Jurkat, Clone E6-1 (cell line): Measurements from ENCODE around the gene ALDH1L2.

Source experiments
- DNase-seq: peaks from one replicate; pipeline ENCODE4 v3.0.0-alpha.2; 2011; ENCODE audit warnings: low read depth, low spot score
- H3K4me3 ChIP-seq: 2 replicates; pipeline ENCODE4 v1.5.1; 2011; ENCODE audit warnings: mild to moderate bottlenecking, low read length, control low read depth, moderate library complexity

Gene ALDH1L2

DNA sequence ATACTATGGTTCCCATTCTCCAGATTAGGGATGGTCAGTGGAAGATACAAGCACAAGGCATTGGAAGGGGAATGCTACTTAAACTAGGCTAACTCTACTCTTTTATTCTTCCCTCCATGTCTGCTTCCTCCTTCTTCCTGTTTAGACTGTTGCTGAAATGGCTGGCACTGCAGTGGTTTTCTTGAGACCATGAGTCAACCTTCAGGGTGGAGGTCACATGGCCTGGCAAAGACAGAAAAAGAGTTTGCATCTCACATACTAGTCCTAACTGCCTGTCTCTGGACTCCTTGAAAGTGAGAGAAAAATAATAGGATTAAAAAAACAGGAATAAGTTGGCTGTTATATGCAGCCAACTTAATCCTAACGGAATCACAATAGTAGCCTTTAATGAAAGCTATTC is 37.0 kb downstream of the ALDH1L2 start:
- no peak for DNase-seq
- no peak overlapping the region for H3K4me3 ChIP-seq

DNA sequence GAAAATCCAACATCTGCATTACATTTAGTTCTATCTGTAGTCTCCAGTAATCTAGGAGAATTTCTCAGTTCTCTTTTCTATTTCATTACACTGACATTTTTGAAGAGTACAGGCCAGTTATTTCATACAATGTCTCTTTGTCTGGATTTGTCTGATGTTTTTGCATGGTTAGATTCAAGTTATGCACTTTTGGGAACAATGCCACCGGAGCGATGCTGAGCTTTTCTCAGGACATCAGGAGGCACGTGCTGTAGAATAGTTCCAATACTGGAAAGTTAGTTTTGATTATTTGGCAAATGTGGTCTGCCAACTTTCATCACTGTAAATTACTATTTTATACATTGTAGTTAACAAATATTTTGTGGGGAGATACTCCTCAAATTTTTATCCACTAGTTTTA is 43.1 kb downstream of the ALDH1L2 start:
- DNase-seq, result no peak
- H3K4me3 ChIP-seq, result no peak overlapping the region

DNA sequence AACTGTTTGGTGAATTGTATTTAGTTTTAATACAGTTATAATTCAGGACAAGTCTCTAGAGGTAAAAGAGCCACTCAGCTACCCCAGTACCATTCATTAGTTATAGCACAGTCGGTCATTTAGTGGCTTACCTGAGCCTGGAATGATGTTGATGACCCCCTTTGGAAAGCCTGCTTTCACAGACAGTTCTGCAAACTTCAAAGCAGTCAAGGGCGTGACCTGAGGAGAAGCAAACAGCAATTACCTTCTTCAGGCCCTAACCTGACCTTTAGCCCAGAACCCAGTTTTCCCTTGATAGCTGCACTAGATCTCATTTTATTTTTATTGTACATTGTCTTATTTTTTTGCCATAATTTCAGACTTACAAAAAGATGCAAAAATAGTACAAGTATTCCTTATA is 43.8 kb downstream of the ALDH1L2 start:
- DNase-seq, result no peak
- no peak overlapping the region for H3K4me3 ChIP-seq

DNA sequence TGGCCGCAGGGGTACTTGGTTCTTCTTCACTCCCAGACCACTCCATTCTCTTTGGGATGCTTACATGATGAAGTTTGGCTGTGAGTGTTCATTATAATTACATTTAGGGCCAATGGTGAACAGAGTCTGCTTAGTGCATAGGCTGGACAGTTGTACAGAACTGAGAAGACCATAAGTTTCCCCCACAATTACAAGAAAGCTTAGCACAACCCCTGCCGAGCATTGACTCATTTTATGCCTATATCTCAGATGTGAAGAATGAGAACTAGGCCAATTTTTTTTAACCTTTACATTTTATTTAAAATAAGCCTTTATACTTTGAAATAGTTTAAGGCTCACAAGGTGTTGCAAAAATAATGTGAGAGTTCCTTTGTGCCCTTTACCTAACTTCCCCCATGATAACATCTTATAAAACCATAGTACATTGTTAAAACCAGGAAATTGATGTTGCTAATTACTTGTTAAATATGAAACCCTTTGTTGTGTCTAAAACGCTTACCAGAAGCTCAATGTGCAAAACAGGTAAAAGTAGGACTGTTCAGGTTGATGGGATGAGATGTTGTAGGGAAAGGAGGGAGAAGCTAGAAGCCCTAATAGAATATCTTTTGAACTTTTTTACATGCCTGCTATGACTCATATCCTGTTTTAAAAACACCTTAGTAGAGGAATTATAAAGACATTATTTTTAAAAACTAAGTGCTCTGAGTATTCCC is 47.2 kb downstream of the ALDH1L2 start:
- no peak overlapping the region for H3K4me3 ChIP-seq
- DNase-seq, result no peak

DNA sequence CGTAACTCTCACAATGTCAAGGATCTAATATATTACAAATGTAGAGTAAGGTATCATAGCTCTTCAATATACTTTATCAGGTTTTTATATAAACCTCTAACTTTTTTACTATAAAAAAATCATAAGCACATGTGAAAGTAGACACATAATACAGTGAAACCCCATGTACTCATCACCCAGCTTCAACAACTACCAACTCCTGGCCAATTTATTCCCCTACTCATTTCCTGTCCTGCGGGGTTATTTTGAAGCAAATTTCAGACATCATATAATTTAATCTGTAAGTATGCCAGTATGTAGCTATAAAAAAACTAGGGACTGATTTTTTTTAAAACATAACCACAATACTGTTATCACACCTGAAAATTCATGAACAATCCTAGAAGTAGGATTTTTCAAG is 50.4 kb downstream of the ALDH1L2 start:
- DNase-seq, result no peak
- no peak overlapping the region for H3K4me3 ChIP-seq

DNA sequence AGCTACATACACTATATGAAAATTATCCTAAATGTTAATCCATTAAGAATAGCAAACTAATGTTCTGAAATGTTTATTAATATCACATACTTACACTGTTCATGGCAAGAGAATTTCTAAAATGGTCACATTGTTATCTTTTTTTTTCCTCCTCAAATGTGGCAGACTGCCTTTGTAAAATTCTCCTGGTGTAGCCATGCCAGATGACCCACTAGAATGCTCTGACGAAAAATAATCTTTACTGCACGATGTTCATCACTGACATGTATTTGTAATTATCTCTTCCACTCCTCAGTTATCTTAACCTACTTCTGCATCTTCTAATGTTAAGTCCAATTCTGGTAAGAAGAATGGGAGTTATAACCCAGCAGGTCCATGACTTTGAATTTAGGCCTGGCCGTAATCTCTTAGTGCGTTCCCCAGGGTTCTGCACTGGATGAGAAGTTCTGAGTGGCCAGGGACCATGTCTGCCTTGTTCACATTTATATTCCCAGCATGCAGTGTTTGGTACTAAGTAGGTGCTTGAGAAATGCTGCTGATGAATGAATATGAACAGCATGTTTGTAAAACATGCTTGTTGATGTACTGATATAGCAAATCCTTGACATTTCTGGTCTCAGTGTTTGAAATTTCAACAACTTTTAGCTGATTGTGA is 51.4 kb downstream of the ALDH1L2 start:
- H3K4me3 ChIP-seq, result no peak overlapping the region
- DNase-seq, result no peak

DNA sequence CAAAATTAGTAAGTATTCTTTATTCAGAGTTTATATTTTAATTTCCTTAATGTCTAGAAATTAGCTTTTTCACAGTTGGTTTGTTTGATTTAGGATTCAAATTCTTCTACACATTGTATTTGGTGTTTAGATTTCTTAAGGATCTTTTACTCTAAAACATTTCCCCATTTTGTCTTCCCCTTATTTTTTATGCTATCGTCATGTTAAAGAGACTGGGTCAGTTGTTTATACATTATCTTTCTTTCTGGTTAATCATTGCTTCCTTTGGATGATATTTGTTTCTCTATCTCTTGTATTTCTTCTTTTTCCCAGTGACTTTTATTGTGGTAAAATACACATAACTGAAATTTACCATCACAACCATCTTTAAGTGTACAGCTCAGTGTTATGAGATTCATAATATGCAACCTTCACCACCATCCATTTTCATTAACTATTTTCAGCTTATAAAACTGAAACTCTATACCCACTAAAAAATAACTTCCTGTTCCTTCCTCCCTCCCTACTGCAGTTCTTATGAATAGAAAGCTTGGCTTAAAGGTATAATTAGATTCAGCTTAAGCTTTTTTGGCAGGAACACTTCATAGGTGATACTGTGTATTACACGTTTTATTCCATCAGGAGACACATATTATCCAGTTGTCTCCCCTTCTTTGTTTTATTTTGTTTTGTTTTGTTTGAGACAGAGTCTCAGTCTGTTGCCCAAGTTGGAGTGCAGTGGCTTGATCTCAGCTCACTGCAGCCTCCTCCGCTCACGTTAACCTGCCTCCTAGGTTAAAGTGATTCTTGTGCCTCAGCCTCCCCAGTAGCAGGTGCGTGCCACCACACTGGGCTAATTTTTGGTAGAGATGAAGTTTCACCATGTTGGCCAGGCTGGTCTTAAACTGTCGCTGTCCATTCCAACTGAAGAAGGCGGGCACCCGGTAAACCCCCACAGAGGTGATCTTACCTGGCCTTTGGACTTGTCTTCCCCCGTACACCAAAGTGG is 53.1 kb downstream of the ALDH1L2 start:
- H3K4me3 ChIP-seq, result no peak overlapping the region
- DNase-seq, result no peak

DNA sequence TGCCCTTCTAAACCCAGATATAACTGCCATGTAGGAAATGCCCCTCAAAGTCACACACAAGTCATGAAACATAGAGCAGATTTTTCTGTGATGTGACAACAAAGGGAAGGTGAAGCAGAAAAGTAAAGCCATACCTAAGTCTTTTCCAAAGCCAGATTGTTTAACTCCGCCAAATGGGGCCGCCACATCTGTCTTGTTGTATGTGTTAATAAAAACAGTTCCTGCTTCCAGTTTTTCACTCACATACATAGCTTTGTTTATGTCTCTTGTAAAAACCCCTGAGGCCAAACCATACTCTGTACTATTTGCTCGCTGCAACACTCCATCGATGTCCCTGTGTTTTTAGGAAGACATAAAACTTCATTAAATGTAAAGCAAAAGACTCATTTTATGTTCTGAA is 57.8 kb downstream of the ALDH1L2 start:
- H3K4me3 ChIP-seq, result no peak overlapping the region
- DNase-seq, result no peak

DNA sequence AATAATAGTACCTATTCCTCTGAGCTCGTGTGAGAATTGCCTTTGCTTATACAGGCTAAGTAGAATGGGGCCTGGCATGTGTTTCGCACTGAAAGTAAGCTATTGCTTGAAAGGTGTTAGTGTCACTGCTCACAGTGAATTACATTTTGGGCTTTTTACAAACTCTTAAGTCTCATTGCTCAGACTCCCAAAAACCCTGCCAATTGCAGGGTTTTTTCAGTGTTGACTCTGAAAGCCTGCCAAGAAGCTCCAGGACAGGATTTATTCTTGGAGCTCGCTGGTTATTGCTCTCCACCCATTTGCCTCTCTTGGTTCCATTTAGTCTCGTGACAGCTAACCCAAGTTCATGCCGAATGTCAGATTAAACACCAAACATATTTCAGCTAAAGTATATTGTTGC is 58.4 kb downstream of the ALDH1L2 start:
- no peak overlapping the region for H3K4me3 ChIP-seq
- no peak for DNase-seq

DNA sequence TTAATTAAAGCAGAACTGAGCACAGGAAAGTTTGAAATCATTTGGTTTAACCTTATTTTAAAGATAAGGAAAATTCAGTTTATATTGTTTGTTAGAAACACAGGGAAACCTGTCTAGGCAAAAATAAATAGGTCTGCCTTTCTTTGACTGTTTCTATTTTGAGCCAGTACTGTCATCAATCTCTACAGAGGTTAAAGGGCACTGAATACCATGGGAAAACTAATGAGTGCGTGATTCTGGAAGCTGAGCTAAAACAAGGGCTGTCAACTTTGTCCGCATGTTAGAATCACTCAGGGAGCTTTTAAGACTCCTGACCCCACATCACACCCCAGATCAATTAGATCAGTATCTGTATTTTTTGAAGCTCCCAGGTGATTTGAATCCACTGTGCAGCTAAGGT is 59.3 kb downstream of the ALDH1L2 start:
- H3K4me3 ChIP-seq, result no peak overlapping the region
- DNase-seq, result no peak

DNA sequence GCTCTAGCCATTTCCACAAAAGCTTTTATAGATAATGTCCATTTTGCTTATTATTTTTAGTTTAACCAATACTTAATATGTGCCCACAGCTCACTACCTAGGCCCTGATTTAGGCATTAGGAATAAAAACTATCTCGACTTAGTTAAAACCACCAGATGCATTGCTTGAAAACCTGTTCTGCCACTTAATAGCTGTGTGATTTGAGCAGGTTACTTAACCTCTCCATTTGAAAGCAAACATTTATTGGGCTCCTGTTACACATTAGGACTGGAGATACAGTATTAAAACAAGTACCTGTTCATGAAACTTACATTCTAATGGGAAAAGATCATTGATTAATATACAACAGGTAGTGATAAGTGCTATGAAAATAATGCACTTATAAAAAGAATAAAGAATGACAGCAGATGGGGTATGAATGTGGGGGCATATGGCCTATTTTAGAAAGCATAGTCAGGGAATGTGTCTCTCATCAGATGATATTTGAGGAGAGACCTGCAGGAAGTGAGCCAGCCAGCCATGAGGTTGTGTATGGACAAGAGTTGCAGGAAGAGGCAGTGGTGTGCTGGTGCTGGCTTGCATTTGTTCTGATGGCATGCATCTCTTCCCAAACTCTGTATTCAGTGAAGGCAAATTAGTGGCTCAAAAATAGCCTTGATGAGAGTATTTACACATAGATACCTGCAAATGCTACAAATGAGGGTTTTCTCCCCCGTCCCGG is 63.9 kb downstream of the ALDH1L2 start:
- DNase-seq, result no peak
- H3K4me3 ChIP-seq, result no peak overlapping the region

DNA sequence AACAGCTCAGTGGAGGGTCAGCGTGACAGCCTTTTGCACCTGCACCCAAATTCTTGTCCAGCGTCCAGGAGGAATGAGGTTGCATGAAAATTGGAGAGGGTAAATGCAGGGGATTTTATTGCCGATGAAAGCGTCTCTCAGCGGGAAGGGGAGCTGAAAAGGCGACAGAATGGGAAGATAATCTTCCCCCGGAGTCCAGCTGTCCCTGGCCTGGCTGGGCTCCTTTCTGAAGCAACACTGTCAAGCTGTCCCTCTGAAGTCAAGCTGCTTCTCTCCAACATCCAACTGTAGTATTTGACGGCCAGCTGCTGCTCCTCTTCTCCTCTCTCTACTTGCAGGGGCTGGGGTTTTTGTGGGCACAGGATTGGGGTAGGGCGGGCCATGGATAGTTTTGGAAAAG is 65.5 kb downstream of the ALDH1L2 start:
- no peak overlapping the region for H3K4me3 ChIP-seq
- DNase-seq, result no peak

DNA sequence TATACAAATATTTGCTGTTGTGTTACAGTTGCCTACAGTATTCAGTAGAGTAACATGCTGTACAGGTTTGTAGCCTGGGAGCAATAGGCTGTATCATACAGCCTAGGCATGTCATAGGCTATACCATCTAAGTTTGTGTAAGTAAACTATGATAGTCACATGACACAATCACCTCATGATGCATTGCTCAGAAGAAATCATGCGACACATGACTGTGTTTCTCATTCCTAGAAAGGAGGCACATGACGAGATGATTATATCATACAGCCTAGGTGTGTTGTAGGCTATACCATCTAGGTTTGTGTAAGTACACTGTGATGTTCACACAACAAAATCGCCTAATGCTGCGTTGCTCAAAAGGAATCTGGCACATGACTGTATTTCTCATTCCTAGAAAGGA is 66.2 kb downstream of the ALDH1L2 start:
- no peak overlapping the region for H3K4me3 ChIP-seq
- DNase-seq, result no peak

DNA sequence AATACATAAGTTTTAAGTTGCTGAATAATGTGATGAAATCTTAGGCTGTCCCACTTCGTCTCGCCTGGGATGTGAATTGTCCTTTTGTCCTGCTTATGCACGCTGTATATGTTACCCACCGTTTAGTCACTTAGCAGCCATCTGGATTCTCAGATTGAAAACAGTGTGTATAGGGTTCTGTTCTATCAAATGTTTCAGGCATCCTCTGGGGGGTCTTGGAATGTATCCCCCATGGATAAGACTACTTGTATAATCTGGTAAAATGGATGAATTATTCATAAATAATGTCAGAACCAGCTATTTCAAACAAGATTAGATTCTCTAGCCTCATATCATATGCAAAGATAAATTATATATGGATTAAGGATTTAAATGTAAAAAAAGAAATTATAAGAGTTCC is 68.7 kb downstream of the ALDH1L2 start:
- H3K4me3 ChIP-seq, result no peak overlapping the region
- no peak for DNase-seq

DNA sequence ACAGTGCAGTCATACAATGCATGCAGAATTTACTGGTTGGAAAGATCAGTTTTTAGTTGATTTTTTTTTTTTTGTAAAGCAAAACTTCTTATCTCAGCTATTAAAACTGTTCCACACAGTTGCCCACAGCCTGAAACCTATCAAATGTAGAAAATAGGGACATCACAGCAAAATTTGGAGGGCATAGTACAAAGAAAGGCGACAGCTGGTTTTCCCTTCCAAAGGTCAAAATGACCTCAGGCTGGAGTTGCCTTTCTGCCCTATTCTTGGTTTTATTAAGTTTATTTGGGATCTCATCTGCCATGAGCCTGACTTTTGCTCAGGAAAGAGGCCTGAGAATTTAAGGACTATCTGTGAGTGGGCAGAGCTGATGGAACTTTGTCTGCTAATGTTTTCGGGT is 69.7 kb downstream of the ALDH1L2 start:
- DNase-seq, result no peak
- no peak overlapping the region for H3K4me3 ChIP-seq

DNA sequence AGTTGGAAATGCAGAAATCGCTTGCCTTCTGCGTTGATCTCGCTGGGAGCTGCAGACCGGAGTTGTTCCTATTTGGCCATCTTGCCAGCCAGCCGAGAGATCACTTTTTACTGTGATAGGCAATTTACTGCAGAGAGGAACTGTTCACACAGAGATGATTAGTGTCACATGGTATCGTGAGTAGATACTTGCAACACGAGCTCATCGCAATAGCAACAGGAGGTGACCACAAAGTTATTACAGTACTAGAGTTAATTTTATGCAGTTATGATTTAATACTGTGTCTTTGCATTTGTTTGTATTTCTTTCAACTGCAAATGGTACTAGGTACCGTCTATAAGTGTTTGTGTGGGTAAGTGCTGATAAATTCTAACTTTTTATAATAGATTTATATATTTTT is 70.4 kb downstream of the ALDH1L2 start:
- DNase-seq, result no peak

DNA sequence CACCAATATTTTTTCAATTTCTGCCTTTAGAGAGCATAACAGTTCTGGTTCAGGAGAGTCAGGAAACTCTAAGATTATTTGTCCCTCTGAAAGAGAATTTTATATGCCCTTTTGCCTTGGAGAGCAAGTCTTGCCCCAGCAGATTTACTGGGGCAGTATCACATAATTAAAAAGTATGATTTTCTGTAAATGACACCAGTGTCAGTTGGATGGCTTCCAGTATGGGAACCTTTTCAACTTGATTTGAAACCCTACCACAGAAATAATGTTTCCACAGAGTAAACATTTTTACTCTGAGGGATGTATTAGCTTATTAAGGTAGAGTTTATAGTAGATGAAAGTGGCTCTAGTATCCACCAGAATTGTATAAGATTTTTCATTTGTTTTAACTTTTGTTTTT is 82.8 kb downstream of the ALDH1L2 start:
- DNase-seq, result no peak
- H3K4me3 ChIP-seq, result no peak overlapping the region

More for the DNA sequence above, 70.4 kb downstream of the ALDH1L2 start:
- no peak overlapping the region for H3K4me3 ChIP-seq

DNA sequence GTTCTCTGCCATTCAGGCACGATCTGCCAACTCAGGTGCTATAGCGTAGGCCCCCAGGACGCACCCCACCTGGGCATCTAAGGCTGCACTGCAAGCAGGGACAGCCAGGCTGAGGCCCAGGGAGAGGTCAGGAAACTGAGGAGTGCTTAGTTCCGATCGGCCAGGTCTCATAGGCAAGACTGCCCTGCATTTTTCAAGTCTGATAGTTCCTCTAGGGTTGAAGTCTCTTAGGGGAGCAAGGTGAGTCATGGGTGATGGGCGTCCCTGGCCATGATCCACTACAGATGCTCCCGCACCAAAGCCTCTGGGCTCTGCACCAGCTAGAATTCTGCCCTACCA is 84.9 kb downstream of the ALDH1L2 start:
- DNase-seq, result no peak
- H3K4me3 ChIP-seq, result no peak overlapping the region
